IPS-18a (cell line): ENCODE results near the gene BAZ2B.

ENCODE experiments used
- H3K27ac ChIP-seq: one replicate; pipeline ENCODE4 v1.5.1; 2013; ENCODE audit warnings: low read length
- H3K27me3 ChIP-seq: one replicate; pipeline ENCODE4 v1.6.1; 2013; ENCODE audit warnings: mild to moderate bottlenecking, low read length; ENCODE audit not compliant: control insufficient read depth, insufficient read depth
- H3K36me3 ChIP-seq: one replicate; pipeline ENCODE4 v1.6.1; 2013; ENCODE audit warnings: low read depth, low read length; ENCODE audit not compliant: control insufficient read depth
- H3K4me1 ChIP-seq: one replicate; pipeline ENCODE4 v1.6.1; 2013; ENCODE audit warnings: low read depth, low read length; ENCODE audit not compliant: control insufficient read depth
- H3K4me3 ChIP-seq: one replicate; pipeline ENCODE4 v1.5.1; 2013; ENCODE audit warnings: low read length
- H3K9ac ChIP-seq: one replicate; pipeline ENCODE4 v1.6.1; 2013; ENCODE audit warnings: mild to moderate bottlenecking, low read length, moderate library complexity
- H3K9me3 ChIP-seq: one replicate; pipeline ENCODE4 v1.6.1; 2013; ENCODE audit warnings: low read depth, low read length; ENCODE audit not compliant: control insufficient read depth

Gene BAZ2B

GRCh38 chr2:159604159-159604558, 12.2 kb downstream of the BAZ2B start:
- Histone ChIP-seq H3K27ac (no peak overlapping the region), H3K36me3 (no peaks in the 10 kb centered on the region), H3K4me3 (no peak overlapping the region), H3K27me3 (no peaks in the 10 kb centered on the region), H3K9me3 (no peaks in the 10 kb centered on the region), H3K4me1 (peaks cover 11% of the 10 kb centered on the region), H3K9ac (no peak overlapping the region)

- Histone ChIP-seq H3K27ac (no peak overlapping the region), H3K27me3 (no peaks in the 10 kb centered on the region), H3K36me3 (no peaks in the 10 kb centered on the region), H3K4me3 (no peak overlapping the region), H3K4me1 (no peaks in the 10 kb centered on the region), H3K9ac (no peak overlapping the region), H3K9me3 (no peaks in the 10 kb centered on the region)
Measured at GRCh38 chr2:159600752-159601151, 15.6 kb downstream of the BAZ2B start.

- Histone ChIP-seq H3K9ac (no peak overlapping the region), H3K4me1 (no peaks in the 10 kb centered on the region), H3K27me3 (no peaks in the 10 kb centered on the region), H3K9me3 (no peaks in the 10 kb centered on the region), H3K36me3 (no peaks in the 10 kb centered on the region), H3K4me3 (no peak overlapping the region), H3K27ac (no peak overlapping the region)
Measured at GRCh38 chr2:159595410-159596046, 20.8 kb downstream of the BAZ2B start.

GRCh38 chr2:159592441-159592840, 23.9 kb downstream of the BAZ2B start:
- Histone ChIP-seq H3K4me3 (no peak overlapping the region), H3K36me3 (no peaks in the 10 kb centered on the region), H3K27me3 (no peaks in the 10 kb centered on the region), H3K9ac (no peak overlapping the region), H3K9me3 (no peaks in the 10 kb centered on the region), H3K4me1 (no peaks in the 10 kb centered on the region), H3K27ac (no peak overlapping the region)

- no peak overlapping the region for H3K9ac ChIP-seq
- no peaks in the 10 kb centered on the region for H3K4me1 ChIP-seq
Measured at GRCh38 chr2:159591221-159591620, 25.1 kb downstream of the BAZ2B start.

GRCh38 chr2:159589286-159589685, 27.1 kb downstream of the BAZ2B start:
- H3K27me3 ChIP-seq, result no peaks in the 10 kb centered on the region
- no peaks in the 10 kb centered on the region for H3K9me3 ChIP-seq
- no peaks in the 10 kb centered on the region for H3K4me1 ChIP-seq
- no peaks in the 10 kb centered on the region for H3K36me3 ChIP-seq
- H3K4me3 ChIP-seq, result no peak overlapping the region
- no peak overlapping the region for H3K27ac ChIP-seq
- H3K9ac ChIP-seq, result no peak overlapping the region

More at GRCh38 chr2:159591221-159591620, 25.1 kb downstream of the BAZ2B start:
- Histone ChIP-seq H3K36me3 (no peaks in the 10 kb centered on the region), H3K27ac (no peak overlapping the region), H3K4me3 (no peak overlapping the region), H3K9me3 (no peaks in the 10 kb centered on the region), H3K27me3 (no peaks in the 10 kb centered on the region)

GRCh38 chr2:159586034-159586433, 30.3 kb downstream of the BAZ2B start:
- Histone ChIP-seq H3K36me3 (no peaks in the 10 kb centered on the region), H3K27ac (no peak overlapping the region), H3K4me1 (no peaks in the 10 kb centered on the region), H3K9ac (no peak overlapping the region), H3K9me3 (no peaks in the 10 kb centered on the region), H3K27me3 (no peaks in the 10 kb centered on the region), H3K4me3 (no peak overlapping the region)

- Histone ChIP-seq H3K36me3 (no peaks in the 10 kb centered on the region), H3K9ac (no peak overlapping the region), H3K4me1 (no peaks in the 10 kb centered on the region), H3K27me3 (no peaks in the 10 kb centered on the region), H3K9me3 (no peaks in the 10 kb centered on the region), H3K27ac (no peak overlapping the region), H3K4me3 (no peak overlapping the region)
Measured at GRCh38 chr2:159585622-159586021, 30.7 kb downstream of the BAZ2B start.

GRCh38 chr2:159584796-159585195, 31.6 kb downstream of the BAZ2B start:
- no peaks in the 10 kb centered on the region for H3K27me3 ChIP-seq
- H3K4me1 ChIP-seq, result no peaks in the 10 kb centered on the region
- H3K9ac ChIP-seq, result no peak overlapping the region
- H3K36me3 ChIP-seq, result no peaks in the 10 kb centered on the region
- no peaks in the 10 kb centered on the region for H3K9me3 ChIP-seq
- no peak overlapping the region for H3K4me3 ChIP-seq
- H3K27ac ChIP-seq, result no peak overlapping the region

- no peaks in the 10 kb centered on the region for H3K9me3 ChIP-seq
- H3K27ac ChIP-seq, result no peak overlapping the region
- H3K4me1 ChIP-seq, result peaks cover 7% of the 10 kb centered on the region
- H3K4me3 ChIP-seq, result no peak overlapping the region
- H3K36me3 ChIP-seq, result no peaks in the 10 kb centered on the region
- no peak overlapping the region for H3K9ac ChIP-seq
- no peaks in the 10 kb centered on the region for H3K27me3 ChIP-seq
Measured at GRCh38 chr2:159573846-159574606, 42.3 kb downstream of the BAZ2B start.

- H3K4me1 ChIP-seq, result peaks cover 7% of the 10 kb centered on the region
Measured at GRCh38 chr2:159573294-159573693, 43.1 kb downstream of the BAZ2B start.

GRCh38 chr2:159572459-159572858, 43.9 kb downstream of the BAZ2B start:
- peaks cover 7% of the 10 kb centered on the region for H3K4me1 ChIP-seq
- H3K36me3 ChIP-seq, result no peaks in the 10 kb centered on the region
- H3K9ac ChIP-seq, result no peak overlapping the region
- H3K4me3 ChIP-seq, result no peak overlapping the region
- no peaks in the 10 kb centered on the region for H3K27me3 ChIP-seq
- H3K9me3 ChIP-seq, result no peaks in the 10 kb centered on the region
- no peak overlapping the region for H3K27ac ChIP-seq

More at GRCh38 chr2:159573294-159573693, 43.1 kb downstream of the BAZ2B start:
- H3K9me3 ChIP-seq, result no peaks in the 10 kb centered on the region
- no peaks in the 10 kb centered on the region for H3K36me3 ChIP-seq
- H3K4me3 ChIP-seq, result no peak overlapping the region
- H3K9ac ChIP-seq, result no peak overlapping the region
- H3K27me3 ChIP-seq, result no peaks in the 10 kb centered on the region
- H3K27ac ChIP-seq, result no peak overlapping the region
